NCI-H187 (cell line): ENCODE data around the gene KRTAP4-8.
"Not testable (repeated sequence)": the region's sequence is repeated elsewhere in the genome, so short reads cannot be mapped to it uniquely, and the experiment has no call there.

Experiments used
- DNase-seq, 2 experiments: peaks; one replicate each; lab custom pipeline; 2025; lab: John Stamatoyannopoulos, UW

The KRTAP4-8 gene

GRCh38 chr17:41065016-41065689, 32.8 kb downstream of the KRTAP4-8 start:
- not testable (repeated sequence) for DNase-seq

GRCh38 chr17:41064301-41064700, 33.6 kb downstream of the KRTAP4-8 start:
- no peak for DNase-seq

- no peak for DNase-seq
Observed at GRCh38 chr17:41063449-41063848, 34.5 kb downstream of the KRTAP4-8 start.

GRCh38 chr17:41061964-41062363, 36.0 kb downstream of the KRTAP4-8 start:
- no peak for DNase-seq

- no peak for DNase-seq
Observed at GRCh38 chr17:41060052-41060604, 37.8 kb downstream of the KRTAP4-8 start, which contains the start of gene KRTAP2-3. KRTAP2-3 (minus strand) TSS chr17:41060114; CDS start chr17:41060050, 64 bp downstream.

- DNase-seq: not testable (repeated sequence)
Observed at GRCh38 chr17:41059276-41060051, 38.5 kb downstream of the KRTAP4-8 start.

- no peak for DNase-seq
Observed at GRCh38 chr17:41058741-41059140, 39.2 kb downstream of the KRTAP4-8 start.

GRCh38 chr17:41057547-41057946, 40.4 kb downstream of the KRTAP4-8 start:
- no peak for DNase-seq

- not testable (repeated sequence) for DNase-seq
Observed at GRCh38 chr17:41055130-41055529, 42.8 kb downstream of the KRTAP4-8 start, which contains the start of gene KRTAP2-2. KRTAP2-2 (minus strand) TSS chr17:41055230; CDS start chr17:41055211, 19 bp downstream.

GRCh38 chr17:41054556-41054955, 43.4 kb downstream of the KRTAP4-8 start:
- DNase-seq: not testable (repeated sequence)

GRCh38 chr17:41054025-41054424, 43.9 kb downstream of the KRTAP4-8 start:
- no peak for DNase-seq

GRCh38 chr17:41052566-41052965, 45.4 kb downstream of the KRTAP4-8 start:
- no peak for DNase-seq

- no peak for DNase-seq
Observed at GRCh38 chr17:41049110-41049509, 48.8 kb downstream of the KRTAP4-8 start.

GRCh38 chr17:41048441-41048840, 49.5 kb downstream of the KRTAP4-8 start:
- no peak for DNase-seq
